Heart left ventricle (tissue), 13 donors: Measurements from ENCODE around the gene CPNE8.

Experiments
- POLR2A ChIP-seq, 2 donors: fragments of 450-650 bp; IDR thresholded peaks; one replicate each; pipeline ENCODE4 v1.6.1; 2017; ENCODE audit warnings: antibody characterized with exemption in 2 of 2, mild to moderate bottlenecking in 2 of 2, moderate library complexity in 2 of 2
- TF ChIP-seq, protein P1 (sequence below), 12 donors: fragments of 200-600 bp; sonication (generic) in 4 of 12; IDR thresholded peaks; one replicate each; pipeline versions ENCODE4 v1.5.0 to v1.8.0; 2018 to 2022; ENCODE audit warnings: antibody characterized with exemption in 12 of 12, mild to moderate bottlenecking in 5 of 12
- donor health status: ischemic (EF 13 %, LVEDD 7.1; RV severe dilation, severe dysfunction).
- donor health status: DM: no; HTN: yes; CAD: no.
- donor health status: DM: no; HTN: no; CAD: no.
- donor health status: ischemic (EF 25% LVEDD 6.9; RV normal size, moderate dysfunction).
- donor health status: ischemic (EF 25% LVEDD 5.7; RV mildly dilated, moderate dysfunction).
- donor health status: ischemic (EF 35%, LVEDD 5.7; RV mildly dilated, moderate dysfunction).
- donor health status: nonischemic (EF 11% LVEDD 7.7; RV severe dilation, severe dysfunction).
- donor health status: DM: yes; HTN: yes; CAD: no.
- donor health status: PGD.
- donor health status: ischemic (EF 29% LVEDD 5.4; RV normal size, mild dysfunction).
- donor health status: nonischemic (EF 23%, LVEDD 6.1; RV moderate dilation, normal function).

DNA sequence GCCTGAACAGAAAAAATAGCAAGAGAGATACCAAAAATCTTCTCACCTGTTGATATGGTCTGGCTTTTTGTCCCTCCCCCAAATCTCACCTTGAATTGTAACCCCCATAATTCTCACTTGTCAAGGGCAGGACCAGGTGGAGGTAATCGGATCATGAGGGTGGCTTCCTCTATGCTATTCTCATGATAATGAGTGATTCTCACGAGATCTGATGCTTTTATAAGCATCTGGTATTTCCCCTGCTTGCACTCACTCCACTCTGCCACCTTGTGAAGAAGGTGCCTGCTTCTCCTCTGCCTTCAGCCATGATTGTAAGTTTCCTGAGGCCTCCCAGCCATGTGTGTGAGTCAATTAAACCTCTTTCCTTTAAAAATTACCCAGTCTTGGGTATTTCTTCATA lies 291.2 kb downstream of the CPNE8 start:
- TF ChIP-seq, protein P1, sequence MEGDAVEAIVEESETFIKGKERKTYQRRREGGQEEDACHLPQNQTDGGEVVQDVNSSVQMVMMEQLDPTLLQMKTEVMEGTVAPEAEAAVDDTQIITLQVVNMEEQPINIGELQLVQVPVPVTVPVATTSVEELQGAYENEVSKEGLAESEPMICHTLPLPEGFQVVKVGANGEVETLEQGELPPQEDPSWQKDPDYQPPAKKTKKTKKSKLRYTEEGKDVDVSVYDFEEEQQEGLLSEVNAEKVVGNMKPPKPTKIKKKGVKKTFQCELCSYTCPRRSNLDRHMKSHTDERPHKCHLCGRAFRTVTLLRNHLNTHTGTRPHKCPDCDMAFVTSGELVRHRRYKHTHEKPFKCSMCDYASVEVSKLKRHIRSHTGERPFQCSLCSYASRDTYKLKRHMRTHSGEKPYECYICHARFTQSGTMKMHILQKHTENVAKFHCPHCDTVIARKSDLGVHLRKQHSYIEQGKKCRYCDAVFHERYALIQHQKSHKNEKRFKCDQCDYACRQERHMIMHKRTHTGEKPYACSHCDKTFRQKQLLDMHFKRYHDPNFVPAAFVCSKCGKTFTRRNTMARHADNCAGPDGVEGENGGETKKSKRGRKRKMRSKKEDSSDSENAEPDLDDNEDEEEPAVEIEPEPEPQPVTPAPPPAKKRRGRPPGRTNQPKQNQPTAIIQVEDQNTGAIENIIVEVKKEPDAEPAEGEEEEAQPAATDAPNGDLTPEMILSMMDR (IDR thresholded peaks at IDR 0.05) = no peak
- TF ChIP-seq POLR2A (IDR thresholded peaks at IDR 0.05) = no peak
